GM18511 (cell line): ENCODE measurements around the gene CIB4.
"Not testable (repeated sequence)": the region's sequence is repeated elsewhere in the genome, so short reads cannot be mapped to it uniquely, and the experiment has no call there.

Source experiments
- ATAC-seq: cut with Tn5 transposase; IDR thresholded peaks from one replicate; pipeline ENCODE4 v1.9.1; 2021; ENCODE audit warnings: mild to moderate bottlenecking, moderate library complexity; ENCODE audit not compliant: unreplicated experiment

CIB4 gene

GRCh38 chr2:26668041-26668440 is 26.9 kb upstream of the CIB4 start:
- ATAC-seq, result no peak

GRCh38 chr2:26666671-26667070 is 25.5 kb upstream of the CIB4 start:
- ATAC-seq, result no peak

- ATAC-seq, result not testable (repeated sequence)
Observed at GRCh38 chr2:26665296-26665695, 24.1 kb upstream of the CIB4 start.

GRCh38 chr2:26660363-26660962 is 19.3 kb upstream of the CIB4 start:
- no peak for ATAC-seq

GRCh38 chr2:26658691-26659346 is 17.7 kb upstream of the CIB4 start:
- no peak for ATAC-seq

- no peak for ATAC-seq
Observed at GRCh38 chr2:26657265-26657664, 16.1 kb upstream of the CIB4 start.

- ATAC-seq, result no peak
Observed at GRCh38 chr2:26655611-26656195, 14.5 kb upstream of the CIB4 start.

- ATAC-seq, result not testable (repeated sequence)
Observed at GRCh38 chr2:26655120-26655519, 14.0 kb upstream of the CIB4 start.

- ATAC-seq, result no peak
Observed at GRCh38 chr2:26654061-26654340, 12.8 kb upstream of the CIB4 start.

- no peak for ATAC-seq
Observed at GRCh38 chr2:26653207-26654060, 12.3 kb upstream of the CIB4 start.

GRCh38 chr2:26652361-26653041 is 11.3 kb upstream of the CIB4 start:
- ATAC-seq, result no peak

- ATAC-seq, result no peak
Observed at GRCh38 chr2:26651799-26652198, 10.6 kb upstream of the CIB4 start.

GRCh38 chr2:26651470-26651771 is 10.3 kb upstream of the CIB4 start:
- no peak for ATAC-seq

GRCh38 chr2:26650713-26651469 is 9.7 kb upstream of the CIB4 start:
- no peak for ATAC-seq

- no peak for ATAC-seq
Observed at GRCh38 chr2:26649992-26650712, 9.0 kb upstream of the CIB4 start.

- ATAC-seq, result no peak
Observed at GRCh38 chr2:26649322-26649721, 8.2 kb upstream of the CIB4 start.

GRCh38 chr2:26648516-26648915 is 7.3 kb upstream of the CIB4 start:
- no peak for ATAC-seq

- ATAC-seq, result no peak
Observed at GRCh38 chr2:26647981-26648380, 6.8 kb upstream of the CIB4 start.

- no peak for ATAC-seq
Observed at GRCh38 chr2:26646986-26647672, 6.0 kb upstream of the CIB4 start.
